GM10266 (cell line): ENCODE results near the gene PTPRT.

Experiments
- DNase-seq: peaks from one replicate; pipeline ENCODE4 v3.0.0; 2012; ENCODE audit errors: extremely low spot score
- TF ChIP-seq, protein P1 (sequence below): IDR thresholded peaks from 2 replicates; pipeline ENCODE4 v1.5.1; 2012; ENCODE audit warnings: mild to moderate bottlenecking, low read depth; ENCODE audit not compliant: control insufficient read depth, insufficient read depth; ENCODE audit errors: missing control alignments

Gene PTPRT

GRCh38 chr20:42756991-42757390, 432.7 kb downstream of the PTPRT start:
- TF ChIP-seq, protein P1, sequence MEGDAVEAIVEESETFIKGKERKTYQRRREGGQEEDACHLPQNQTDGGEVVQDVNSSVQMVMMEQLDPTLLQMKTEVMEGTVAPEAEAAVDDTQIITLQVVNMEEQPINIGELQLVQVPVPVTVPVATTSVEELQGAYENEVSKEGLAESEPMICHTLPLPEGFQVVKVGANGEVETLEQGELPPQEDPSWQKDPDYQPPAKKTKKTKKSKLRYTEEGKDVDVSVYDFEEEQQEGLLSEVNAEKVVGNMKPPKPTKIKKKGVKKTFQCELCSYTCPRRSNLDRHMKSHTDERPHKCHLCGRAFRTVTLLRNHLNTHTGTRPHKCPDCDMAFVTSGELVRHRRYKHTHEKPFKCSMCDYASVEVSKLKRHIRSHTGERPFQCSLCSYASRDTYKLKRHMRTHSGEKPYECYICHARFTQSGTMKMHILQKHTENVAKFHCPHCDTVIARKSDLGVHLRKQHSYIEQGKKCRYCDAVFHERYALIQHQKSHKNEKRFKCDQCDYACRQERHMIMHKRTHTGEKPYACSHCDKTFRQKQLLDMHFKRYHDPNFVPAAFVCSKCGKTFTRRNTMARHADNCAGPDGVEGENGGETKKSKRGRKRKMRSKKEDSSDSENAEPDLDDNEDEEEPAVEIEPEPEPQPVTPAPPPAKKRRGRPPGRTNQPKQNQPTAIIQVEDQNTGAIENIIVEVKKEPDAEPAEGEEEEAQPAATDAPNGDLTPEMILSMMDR: no peak
- no peak for DNase-seq

- TF ChIP-seq, protein P1: no peak
- no peak for DNase-seq
Measured at GRCh38 chr20:42754706-42755105, 435.0 kb downstream of the PTPRT start.

DNA sequence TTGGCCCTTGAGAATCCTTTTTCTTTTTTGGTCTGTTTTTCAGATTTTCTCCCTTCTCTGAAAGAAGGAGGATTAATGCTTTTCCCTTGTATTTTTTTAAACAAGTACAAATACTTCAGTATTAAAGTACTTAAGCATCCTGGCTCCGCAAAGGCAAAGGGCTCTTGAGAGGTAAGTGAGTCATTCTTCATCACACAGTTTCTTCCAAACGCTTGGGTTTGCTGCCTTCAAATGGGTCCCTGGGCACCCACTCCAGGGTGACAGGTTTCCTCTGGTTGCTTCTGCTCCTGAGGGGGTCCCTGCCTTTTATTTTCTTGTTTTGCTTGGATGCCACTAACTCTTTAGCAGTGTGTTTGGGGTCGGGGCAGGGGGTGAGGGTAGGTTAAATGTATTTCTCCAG, 437.1 kb downstream of the PTPRT start:
- no peak for DNase-seq

DNA sequence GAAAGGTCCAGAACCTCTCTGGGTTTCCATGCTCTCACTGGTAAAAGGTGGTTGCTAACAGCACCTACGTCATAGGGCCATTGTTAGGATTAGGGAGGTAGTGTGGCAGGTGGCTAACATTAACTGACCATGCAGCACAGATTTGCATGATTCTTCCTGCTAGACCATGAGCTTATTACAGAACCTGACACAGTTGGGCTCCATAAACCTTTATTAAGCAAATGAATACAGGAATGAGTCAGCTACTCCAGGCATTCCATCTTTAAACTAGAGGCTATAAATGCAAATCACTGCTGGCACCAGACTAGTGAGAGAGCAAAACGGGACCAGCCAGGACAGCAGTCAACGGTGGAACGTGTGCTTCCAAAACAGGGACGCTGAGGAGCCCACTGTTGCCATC, 440.1 kb downstream of the PTPRT start:
- TF ChIP-seq, protein P1: no peak
- DNase-seq: no peak

More for the DNA sequence above, 437.1 kb downstream of the PTPRT start:
- TF ChIP-seq, protein P1: no peak

GRCh38 chr20:42747765-42748411, 441.8 kb downstream of the PTPRT start:
- no peak for DNase-seq
- TF ChIP-seq, protein P1: no peak

- TF ChIP-seq, protein P1: no peak
- DNase-seq: no peak
Measured at GRCh38 chr20:42744756-42745465, 444.8 kb downstream of the PTPRT start.

DNA sequence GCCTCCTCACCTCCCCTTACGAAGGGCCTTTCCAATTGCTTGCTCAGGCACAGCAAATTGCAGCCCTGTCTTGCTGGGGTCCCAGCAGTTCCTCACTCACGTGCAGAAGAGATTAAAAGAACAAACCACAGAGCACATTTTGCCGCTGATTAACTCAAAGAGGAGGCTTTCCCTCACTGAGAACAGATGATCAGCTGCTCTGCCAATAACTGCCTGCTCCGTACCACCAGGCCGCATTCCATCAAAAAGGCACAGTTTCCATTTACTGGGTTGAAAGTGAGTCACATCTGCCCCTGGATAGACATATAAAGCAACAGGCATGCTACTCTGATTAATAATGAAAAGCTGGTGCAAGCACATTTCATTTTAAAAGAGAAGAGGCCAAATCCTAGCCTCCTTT, 446.8 kb downstream of the PTPRT start:
- DNase-seq: no peak
- TF ChIP-seq, protein P1: no peak
